Hepatocyte (in vitro differentiated cells): ENCODE results near the gene IQCH.

Source experiments
- EZH2 ChIP-seq: fragments of 200-600 bp; sonication (generic); IDR thresholded peaks from 2 replicates; pipeline ENCODE4 v1.6.1; 2016; ENCODE audit warnings: antibody characterized with exemption, mild to moderate bottlenecking, borderline replicate concordance
- EZH2phosphoT487 ChIP-seq: fragments of 200-600 bp; sonication (generic); IDR thresholded peaks from one replicate; pipeline ENCODE4 v1.6.1; 2018; ENCODE audit warnings: antibody characterized with exemption, mild to moderate bottlenecking, low read depth, moderate library complexity; ENCODE audit not compliant: unreplicated experiment, severe bottlenecking
- TF ChIP-seq, protein P1 (sequence below): fragments of 200-600 bp; sonication (generic); IDR thresholded peaks from 2 replicates; pipeline ENCODE4 v1.5.1; 2016; ENCODE audit warnings: antibody characterized with exemption, mild to moderate bottlenecking; ENCODE audit not compliant: poor library complexity

DNA sequence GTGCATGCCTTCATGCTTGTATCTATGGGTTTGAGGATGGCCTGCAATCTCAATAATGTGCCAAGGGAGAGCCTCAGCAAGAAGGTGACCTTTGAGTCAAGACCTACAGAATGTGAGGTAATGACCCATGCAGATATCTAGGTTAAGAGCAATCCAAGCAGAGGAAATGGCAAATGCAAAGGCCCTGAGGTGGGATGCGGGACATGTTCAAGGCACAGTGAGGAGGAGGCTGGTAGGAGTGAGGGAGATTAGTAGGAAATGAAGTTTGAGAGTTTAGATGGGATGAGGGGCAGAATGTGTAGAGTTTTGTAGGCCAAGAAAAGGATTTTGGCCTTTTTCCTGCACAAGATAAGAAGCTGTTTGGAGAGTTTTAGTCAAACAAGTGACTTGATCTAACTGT, 283.2 kb downstream of the IQCH start:
- TF ChIP-seq EZH2 (no peak), EZH2phosphoT487 (no peak)
- TF ChIP-seq, protein P1, sequence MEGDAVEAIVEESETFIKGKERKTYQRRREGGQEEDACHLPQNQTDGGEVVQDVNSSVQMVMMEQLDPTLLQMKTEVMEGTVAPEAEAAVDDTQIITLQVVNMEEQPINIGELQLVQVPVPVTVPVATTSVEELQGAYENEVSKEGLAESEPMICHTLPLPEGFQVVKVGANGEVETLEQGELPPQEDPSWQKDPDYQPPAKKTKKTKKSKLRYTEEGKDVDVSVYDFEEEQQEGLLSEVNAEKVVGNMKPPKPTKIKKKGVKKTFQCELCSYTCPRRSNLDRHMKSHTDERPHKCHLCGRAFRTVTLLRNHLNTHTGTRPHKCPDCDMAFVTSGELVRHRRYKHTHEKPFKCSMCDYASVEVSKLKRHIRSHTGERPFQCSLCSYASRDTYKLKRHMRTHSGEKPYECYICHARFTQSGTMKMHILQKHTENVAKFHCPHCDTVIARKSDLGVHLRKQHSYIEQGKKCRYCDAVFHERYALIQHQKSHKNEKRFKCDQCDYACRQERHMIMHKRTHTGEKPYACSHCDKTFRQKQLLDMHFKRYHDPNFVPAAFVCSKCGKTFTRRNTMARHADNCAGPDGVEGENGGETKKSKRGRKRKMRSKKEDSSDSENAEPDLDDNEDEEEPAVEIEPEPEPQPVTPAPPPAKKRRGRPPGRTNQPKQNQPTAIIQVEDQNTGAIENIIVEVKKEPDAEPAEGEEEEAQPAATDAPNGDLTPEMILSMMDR: no peak
